Right lobe of liver (tissue), 6 donors: Measurements from ENCODE around the gene TC2N. TPM values are rescaled to one million over a fixed set of nuclear protein-coding genes. Genes with fewer than 3 reads are reported as not detected.

Experiments used
- ATAC-seq, 4 donors: fragments of 200-7000 bp; cut with Tn5 transposase; one replicate each; pipeline ENCODE4 v1.9.1; 2020; ENCODE audit warnings: mild to moderate bottlenecking in 4 of 4, moderate library complexity in 4 of 4
- DNase-seq, 3 donors: peaks; one replicate each; pipeline ENCODE4 v3.0.0-alpha.2; 2020
- H3K27ac ChIP-seq, 3 donors: fragments of 200-600 bp; one replicate each; pipeline ENCODE4 v1.8.0; 2022
- H3K27me3 ChIP-seq, 2 donors: fragments of 200-600 bp; one replicate each; pipeline ENCODE4 v1.8.0; 2022
- H3K36me3 ChIP-seq, 4 donors: fragments of 200-600 bp; sonication (generic) in 1 of 4; one replicate each; pipeline versions ENCODE4 v1.5.1 to v1.8.0; 2017 to 2022; ENCODE audit warnings: control low read depth in 1 of 4
- H3K4me1 ChIP-seq, 4 donors: fragments of 200-600 bp; sonication (generic) in 1 of 4; one replicate each; pipeline versions ENCODE4 v1.5.1 to v1.8.0; 2017 to 2022; ENCODE audit warnings: control low read depth in 1 of 4
- H3K4me3 ChIP-seq, 3 donors: fragments of 200-600 bp; one replicate each; pipeline ENCODE4 v1.8.0; 2022
- H3K9me3 ChIP-seq, 4 donors: fragments of 200-600 bp; sonication (generic) in 1 of 4; one replicate each; pipeline versions ENCODE4 v1.5.1 to v1.8.0; 2017 to 2022; ENCODE audit warnings: control low read depth in 1 of 4
- CTCF ChIP-seq, 4 donors: fragments of 200-600 bp in 3 of 4; fragments of 450-650 bp in 1 of 4; IDR thresholded peaks; one replicate each; pipeline versions ENCODE4 v1.5.1 to v1.8.0; 2016 to 2022; ENCODE audit warnings: antibody characterized with exemption in 4 of 4, mild to moderate bottlenecking in 2 of 4
- POLR2A ChIP-seq: fragments of 450-650 bp; IDR thresholded peaks from one replicate; pipeline ENCODE4 v1.6.1; 2017; ENCODE audit warnings: antibody characterized with exemption, mild to moderate bottlenecking
- WGBS: methylation state at CpG from one replicate; pipeline ENCODE4 v1.1.6; 2018; ENCODE audit warnings: low coverage, low lambda C conversion rate; ENCODE audit not compliant: insufficient coverage; ENCODE audit errors: missing lambda C conversion rate; 5-methylcytosine and 5-hydroxymethylcytosine counted together
- intact Hi-C, 2 donors: fragments of 100-400 bp; cut with DNase I; formaldehyde crosslinking; loops; one replicate each; pipeline versions ENCODE4 v1.11.2 to v1.14.1; 2022
- total RNA-seq, 6 experiments: library from RNA; depleted of rRNA in 2 of 6; stranded (reverse); fragments of >200 nt in 2 of 6; fragmentation: NEBNext Ultra II Directional in 3 of 6; extraction: Animal tissue kit (Norgen Biotek cat#: 25700) in 3 of 6; gene quantifications; one replicate each; pipeline versions ENCODE4 v1.1.0 to v1.2.4, GENCODE V29; 2016 to 2023
- donor health status: DM: no; HTN: yes; CAD: no.
- donor health status: DM: no; HTN: no; CAD: no.
- donor health status: DM: no; HTN: no; CAD: no.
- donor health status: DM: no; HTN: yes; CAD: no.
- donor health status: DM: no; HTN: yes; CAD: no.

TC2N gene
- total RNA-seq, 6 experiments from 2014 or later = 1.0 to 6.5 (median 4.3) TPM

DNA sequence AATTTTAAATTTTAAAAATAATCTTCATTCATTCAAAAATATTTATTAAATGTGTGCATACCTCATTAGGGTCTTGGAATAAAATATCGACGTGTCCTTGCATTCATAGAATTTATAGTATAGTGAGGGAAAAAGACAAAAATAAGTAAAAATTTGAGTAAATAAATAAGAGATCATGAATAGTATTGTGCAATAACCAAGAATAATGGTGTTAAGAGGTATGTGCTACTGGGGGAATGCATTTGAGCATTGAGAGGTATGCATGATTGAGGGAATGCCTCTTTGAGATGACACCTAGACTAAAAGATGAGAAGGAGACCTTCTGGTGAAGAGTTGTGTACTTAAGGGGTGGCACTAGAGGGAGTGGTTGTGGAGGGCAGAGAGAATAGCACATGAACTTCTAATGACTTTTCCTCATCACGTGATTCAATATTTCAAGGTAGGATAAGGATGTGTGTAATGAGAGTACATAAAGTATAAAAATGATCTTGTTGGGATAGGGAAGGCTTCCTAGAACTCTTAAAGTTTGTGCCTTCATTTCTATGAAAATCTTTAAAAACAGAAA, 116.6 kb downstream of the TC2N start:
- H3K9me3 ChIP-seq = no peaks in the 10 kb centered on the region
- peaks cover 0 to under 1% (median 0%) of the 10 kb centered on the region in 4 donors for H3K4me1 ChIP-seq
- WGBS = 79% methylated on average over 3 of the region's 3 CpGs
- intact Hi-C loops = no loop called here
- ATAC-seq (no peak), DNase-seq (no peak)
- no peak overlapping the region for H3K4me3 ChIP-seq
- H3K27ac ChIP-seq = no peak overlapping the region
- no peaks in the 10 kb centered on the region for H3K36me3 ChIP-seq
- no peak for TF ChIP-seq POLR2A
- no peak for TF ChIP-seq CTCF (IDR thresholded peaks at IDR 0.05)
- H3K27me3 ChIP-seq = no peaks in the 10 kb centered on the region

GRCh38 chr14:91749868-91750267, 117.5 kb downstream of the TC2N start:
- intact Hi-C loops = no loop called here

GRCh38 chr14:91748049-91748448, 119.3 kb downstream of the TC2N start:
- H3K36me3 ChIP-seq = no peaks in the 10 kb centered on the region
- no peaks in the 10 kb centered on the region for H3K4me1 ChIP-seq
- DNase-seq = no peak
- intact Hi-C loops = no loop called here
- 78% methylated on average over 2 of the region's 2 CpGs for WGBS
- ATAC-seq = no peak
- no peaks in the 10 kb centered on the region for H3K27me3 ChIP-seq
- H3K9me3 ChIP-seq = no peaks in the 10 kb centered on the region
- no peak for TF ChIP-seq POLR2A
- TF ChIP-seq CTCF (IDR thresholded peaks at IDR 0.05) = no peak
- no peak overlapping the region for H3K4me3 ChIP-seq
- no peak overlapping the region for H3K27ac ChIP-seq

More at GRCh38 chr14:91749868-91750267, 117.5 kb downstream of the TC2N start:
- Histone ChIP-seq H3K4me3 (no peak overlapping the region), H3K27me3 (no peaks in the 10 kb centered on the region), H3K27ac (no peak overlapping the region), H3K36me3 (no peaks in the 10 kb centered on the region), H3K9me3 (no peaks in the 10 kb centered on the region), H3K4me1 (no peaks in the 10 kb centered on the region)
- DNase-seq (no peak), ATAC-seq (no peak)
- 72% methylated on average over 2 of the region's 2 CpGs for WGBS
- no peak for TF ChIP-seq POLR2A
- no peak for TF ChIP-seq CTCF (IDR thresholded peaks at IDR 0.05)

GRCh38 chr14:91745344-91745743, 122.0 kb downstream of the TC2N start:
- intact Hi-C loops = no loop called here
- no CpG with 5 or more reads among the region's 1 CpG for WGBS

More at GRCh38 chr14:91745344-91745743, 122.0 kb downstream of the TC2N start:
- Histone ChIP-seq H3K36me3 (no peaks in the 10 kb centered on the region), H3K9me3 (no peaks in the 10 kb centered on the region), H3K27ac (no peak overlapping the region), H3K27me3 (no peaks in the 10 kb centered on the region), H3K4me1 (no peaks in the 10 kb centered on the region), H3K4me3 (no peak overlapping the region)
- ATAC-seq = no peak
- DNase-seq = no peak
- TF ChIP-seq POLR2A (no peak), CTCF (IDR thresholded peaks at IDR 0.05) (no peak)
